CD4-positive, alpha-beta T cell treated with Interferon alpha-2 for 1 hour (primary cell): Measurements from ENCODE around the gene ABCC2.
"Not testable (repeated sequence)": the region's sequence is repeated elsewhere in the genome, so short reads cannot be mapped to it uniquely, and the experiment has no call there.

Experiments
- DNase-seq, 2 donors: peaks; one replicate each; pipeline ENCODE4 v3.0.0-alpha.2; 2020 to 2022

Gene ABCC2

GRCh38 chr10:99782447-99783286 is at the start of gene ABCC2:
Gene ABCC2 (plus strand): TSS chr10:99782640. CDS start chr10:99782845, 205 bp downstream.
- no peak for DNase-seq

GRCh38 chr10:99733366-99733765 is 49.1 kb upstream of the ABCC2 start:
- DNase-seq: no peak

GRCh38 chr10:99734111-99734510 is 48.3 kb upstream of the ABCC2 start:
- not testable (repeated sequence) for DNase-seq

- no peak for DNase-seq
Measured at GRCh38 chr10:99740260-99740659, 42.2 kb upstream of the ABCC2 start.

GRCh38 chr10:99740933-99741559 is 41.4 kb upstream of the ABCC2 start:
- no peak for DNase-seq

GRCh38 chr10:99742254-99742653 is 40.2 kb upstream of the ABCC2 start:
- no peak for DNase-seq

- no peak for DNase-seq
Measured at GRCh38 chr10:99742701-99743100, 39.7 kb upstream of the ABCC2 start.

- no peak for DNase-seq
Measured at GRCh38 chr10:99743841-99744240, 38.6 kb upstream of the ABCC2 start.

GRCh38 chr10:99746166-99746565 is 36.3 kb upstream of the ABCC2 start:
- DNase-seq: not testable (repeated sequence)

GRCh38 chr10:99748823-99749451 is 33.5 kb upstream of the ABCC2 start:
- DNase-seq: no peak

GRCh38 chr10:99750641-99751040 is 31.8 kb upstream of the ABCC2 start:
- DNase-seq: no peak

- DNase-seq: no peak
Measured at GRCh38 chr10:99754670-99755069, 27.8 kb upstream of the ABCC2 start.

- DNase-seq: no peak
Measured at GRCh38 chr10:99756159-99756558, 26.3 kb upstream of the ABCC2 start.

- DNase-seq: no peak
Measured at GRCh38 chr10:99758211-99758891, 24.1 kb upstream of the ABCC2 start.

GRCh38 chr10:99760321-99760720 is 22.1 kb upstream of the ABCC2 start:
- no peak for DNase-seq

- DNase-seq: no peak
Measured at GRCh38 chr10:99761365-99761764, 21.1 kb upstream of the ABCC2 start.

- DNase-seq: no peak
Measured at GRCh38 chr10:99765672-99766301, 16.7 kb upstream of the ABCC2 start.

- peak in 1 of 2 donors; percentile 13 for DNase-seq
Measured at GRCh38 chr10:99766302-99766681, 16.1 kb upstream of the ABCC2 start.

GRCh38 chr10:99767901-99768300 is 14.5 kb upstream of the ABCC2 start:
- no peak for DNase-seq

GRCh38 chr10:99768556-99768955 is 13.9 kb upstream of the ABCC2 start:
- DNase-seq: no peak

- DNase-seq: no peak
Measured at GRCh38 chr10:99769706-99770105, 12.7 kb upstream of the ABCC2 start.

GRCh38 chr10:99770408-99771045 is 11.9 kb upstream of the ABCC2 start:
- no peak for DNase-seq
